Measurements from ENCODE around the gene PSMC5. TPM values are rescaled to one million over a fixed set of nuclear protein-coding genes. Genes with fewer than 3 reads are reported as not detected.
A peak's percentile ranks its signal among the peaks of the same experiment; 100 is the strongest.

PSMC5 gene
- total and polyA plus RNA-seq, 9 of the 15 experiments (the other 6 are each of a cell fraction or from before 2014, with no cell fraction given) = 89.2 to 393 (median 161) TPM

DNA sequence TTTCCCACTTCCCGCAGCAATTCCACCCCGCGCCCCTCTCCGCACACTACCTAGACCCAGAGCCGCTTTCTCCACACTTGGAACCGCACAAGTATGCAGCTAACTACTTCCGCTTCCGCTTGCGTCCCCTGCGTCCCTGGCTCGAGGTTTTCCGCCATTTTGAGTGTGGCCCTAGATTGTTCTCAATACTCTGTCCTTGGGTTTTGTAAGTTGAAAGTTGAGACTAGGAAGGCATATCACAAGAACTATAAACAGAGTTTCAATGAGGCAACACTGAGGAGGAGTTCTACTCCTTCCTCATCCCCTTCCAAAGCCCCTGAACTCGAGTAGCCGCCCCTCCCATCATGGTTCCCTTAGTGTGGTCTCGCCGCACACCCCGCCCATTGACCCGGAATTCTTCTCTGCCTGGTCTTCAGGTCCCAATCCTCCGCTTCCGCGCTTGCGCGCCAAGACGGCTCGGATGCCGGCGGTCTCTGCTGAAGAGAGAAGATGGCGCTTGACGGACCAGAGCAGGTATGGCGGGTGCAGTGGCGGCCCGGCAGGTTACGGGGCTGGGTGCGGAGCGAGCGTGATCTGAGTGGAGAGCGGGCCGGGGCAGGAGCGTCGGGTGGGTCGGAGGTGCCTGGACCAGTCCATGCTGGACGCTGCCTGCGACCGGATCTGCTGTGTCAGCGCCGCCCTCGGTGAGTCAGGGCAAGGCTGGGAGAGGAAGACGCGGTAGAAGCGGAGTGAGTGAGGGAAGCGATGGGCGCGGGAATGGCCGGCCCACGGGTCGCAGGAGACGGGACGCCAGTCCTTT, at the start of gene PSMC5, which contains the start of gene FTSJ3 (continued):
- 0 out of 2 replicates have a peak, but pooled peaks have one; percentile 62 for TF ChIP-seq CAMTA2 (CRISPR knock-in tag; conservative IDR thresholded peaks at IDR 0.05)
- TF ChIP-seq SIRT6 (IDR thresholded peaks at IDR 0.05; ENCODE audit: low read depth, low read length) = no peak
- TF ChIP-seq PRPF4 (IDR thresholded peaks at IDR 0.05; ENCODE audit: insufficient read depth, low read depth, low read length, poor library complexity, severe bottlenecking) = no peak
- no peak for TF ChIP-seq ZNF3 (CRISPR knock-in tag; IDR thresholded peaks at IDR 0.05)
- TF ChIP-seq SRSF3 (IDR thresholded peaks at IDR 0.05; ENCODE audit: insufficient read depth, low read length) = no peak
- TF ChIP-seq SNRNP70 (optimal IDR thresholded peaks at IDR 0.05; ENCODE audit: low read depth, low read length) = no peak
- TF ChIP-seq ZNF431 (CRISPR knock-in tag; IDR thresholded peaks at IDR 0.05) = peak; percentile 29; the same call in 1 of the 2 replicates
- TF ChIP-seq FIP1L1 (IDR thresholded peaks at IDR 0.05; ENCODE audit: low read depth, low read length, poor library complexity, severe bottlenecking) = peak; percentile 83
- TF ChIP-seq PTBP1 (IDR thresholded peaks at IDR 0.05; ENCODE audit: low read depth, low read length) = no peak
- TF ChIP-seq ZNF696 (CRISPR knock-in tag; conservative IDR thresholded peaks at IDR 0.05) = no peak
- no peak for TF ChIP-seq ZNF785 (CRISPR knock-in tag; IDR thresholded peaks at IDR 0.05)
- TF ChIP-seq CSDE1 (IDR thresholded peaks at IDR 0.05) = peak in 1 of 2 experiments; percentile 93; a peak in 2 of 4 replicates
- no peak for TF ChIP-seq ZFP1 (CRISPR knock-in tag; IDR thresholded peaks at IDR 0.05)
- no peak for TF ChIP-seq ZNF121 (CRISPR knock-in tag; conservative IDR thresholded peaks at IDR 0.05)
- TF ChIP-seq ELF1 (tag; IDR thresholded peaks at IDR 0.05) = peak; percentile 94
- TF ChIP-seq XRCC4 (IDR thresholded peaks at IDR 0.05; ENCODE audit: extremely low read depth, insufficient read depth, insufficient read length) = no peak
- TF ChIP-seq, protein P1, sequence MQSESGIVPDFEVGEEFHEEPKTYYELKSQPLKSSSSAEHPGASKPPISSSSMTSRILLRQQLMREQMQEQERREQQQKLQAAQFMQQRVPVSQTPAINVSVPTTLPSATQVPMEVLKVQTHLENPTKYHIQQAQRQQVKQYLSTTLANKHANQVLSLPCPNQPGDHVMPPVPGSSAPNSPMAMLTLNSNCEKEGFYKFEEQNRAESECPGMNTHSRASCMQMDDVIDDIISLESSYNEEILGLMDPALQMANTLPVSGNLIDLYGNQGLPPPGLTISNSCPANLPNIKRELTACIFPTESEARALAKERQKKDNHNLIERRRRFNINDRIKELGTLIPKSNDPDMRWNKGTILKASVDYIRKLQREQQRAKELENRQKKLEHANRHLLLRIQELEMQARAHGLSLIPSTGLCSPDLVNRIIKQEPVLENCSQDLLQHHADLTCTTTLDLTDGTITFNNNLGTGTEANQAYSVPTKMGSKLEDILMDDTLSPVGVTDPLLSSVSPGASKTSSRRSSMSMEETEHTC (IDR thresholded peaks at IDR 0.05) = no peak
- peak; percentile 63 for TF ChIP-seq TBP (optimal IDR thresholded peaks at IDR 0.05; ENCODE audit: low read depth, low read length)
- TF ChIP-seq YY1 (IDR thresholded peaks at IDR 0.05; ENCODE audit: borderline replicate concordance in 1 of 3, control insufficient read depth in 1 of 3, extremely low read depth in 1 of 3, insufficient read depth in 3 of 3, insufficient read length in 1 of 3, insufficient replicate concordance in 2 of 3, low read depth in 1 of 3, low read length in 2 of 3) = peak; percentile 93 to 98 (median 97)
- TF ChIP-seq ZNF586 (CRISPR knock-in tag; conservative IDR thresholded peaks at IDR 0.05) = no peak
- TF ChIP-seq CXXC5 (CRISPR knock-in tag; IDR thresholded peaks at IDR 0.05) = peak; percentile 71
- TF ChIP-seq TGIF2 (CRISPR knock-in tag; IDR thresholded peaks at IDR 0.05) = no peak; the same call in 1 of the 2 replicates
- peak; percentile 31; the same call in 1 of the 2 replicates for TF ChIP-seq MTA3 (IDR thresholded peaks at IDR 0.05; ENCODE audit: borderline replicate concordance)
- TF ChIP-seq FOS (IDR thresholded peaks at IDR 0.05; ENCODE audit: extremely low read depth, insufficient read length) = no peak
- TF ChIP-seq ZC3H8 (IDR thresholded peaks at IDR 0.05) = no peak
- TF ChIP-seq SRF (CRISPR knock-in tag; IDR thresholded peaks at IDR 0.05) = peak in 1 of 2 experiments; percentile 59; a peak in 1 of 4 replicates
- TF ChIP-seq, protein P2, sequence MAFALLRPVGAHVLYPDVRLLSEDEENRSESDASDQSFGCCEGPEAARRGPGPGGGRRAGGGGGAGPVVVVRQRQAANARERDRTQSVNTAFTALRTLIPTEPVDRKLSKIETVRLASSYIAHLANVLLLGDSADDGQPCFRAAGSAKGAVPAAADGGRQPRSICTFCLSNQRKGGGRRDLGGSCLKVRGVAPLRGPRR (CRISPR knock-in tag; IDR thresholded peaks at IDR 0.05) = 0 out of 2 replicates have a peak, but pooled peaks have one; percentile 26

Measured in K562 (cell line).